IPS-18c (cell line): ENCODE measurements around the gene KDM4C.

ENCODE experiments used
- H3K4me3 ChIP-seq: 2 replicates; pipeline ENCODE4 v1.7.0; 2013; ENCODE audit warnings: low read depth, mild to moderate bottlenecking, low read length, moderate library complexity; ENCODE audit not compliant: insufficient read depth
- H3K9me3 ChIP-seq: one replicate; pipeline ENCODE4 v1.6.1; 2013; ENCODE audit warnings: mild to moderate bottlenecking, low read length, moderate library complexity; ENCODE audit not compliant: control insufficient read depth, insufficient read depth

KDM4C gene

GRCh38 chr9:6925836-6926235, 168.1 kb downstream of the KDM4C start:
- no peak overlapping the region for H3K4me3 ChIP-seq
- H3K9me3 ChIP-seq, result no peaks in the 10 kb centered on the region

GRCh38 chr9:6926436-6926835, 168.7 kb downstream of the KDM4C start:
- H3K9me3 ChIP-seq, result no peaks in the 10 kb centered on the region
- H3K4me3 ChIP-seq, result no peak overlapping the region

- Histone ChIP-seq H3K9me3 (no peaks in the 10 kb centered on the region), H3K4me3 (no peak overlapping the region)
These were observed 170.1 kb downstream of the KDM4C start for GRCh38 chr9:6927838-6928237.

GRCh38 chr9:6928863-6929262, 171.1 kb downstream of the KDM4C start:
- Histone ChIP-seq H3K9me3 (no peaks in the 10 kb centered on the region), H3K4me3 (no peak overlapping the region)

- Histone ChIP-seq H3K9me3 (no peaks in the 10 kb centered on the region), H3K4me3 (no peak overlapping the region)
These were observed 171.9 kb downstream of the KDM4C start for GRCh38 chr9:6929441-6930215.

- Histone ChIP-seq H3K9me3 (no peaks in the 10 kb centered on the region), H3K4me3 (no peak overlapping the region)
These were observed 173.1 kb downstream of the KDM4C start for GRCh38 chr9:6930827-6931226.

- Histone ChIP-seq H3K9me3 (no peaks in the 10 kb centered on the region), H3K4me3 (no peak overlapping the region)
These were observed 174.1 kb downstream of the KDM4C start for GRCh38 chr9:6931913-6932312.

- no peak overlapping the region for H3K4me3 ChIP-seq
- H3K9me3 ChIP-seq, result peaks cover 2% of the 10 kb centered on the region
These were observed 178.3 kb downstream of the KDM4C start for GRCh38 chr9:6936103-6936502.

GRCh38 chr9:6937209-6937608, 179.4 kb downstream of the KDM4C start:
- Histone ChIP-seq H3K9me3 (peaks cover 2% of the 10 kb centered on the region), H3K4me3 (no peak overlapping the region)

GRCh38 chr9:6938447-6938846, 180.7 kb downstream of the KDM4C start:
- peaks cover 2% of the 10 kb centered on the region for H3K9me3 ChIP-seq
- no peak overlapping the region for H3K4me3 ChIP-seq

- H3K4me3 ChIP-seq, result no peak overlapping the region
These were observed 181.1 kb downstream of the KDM4C start for GRCh38 chr9:6938873-6939272.

GRCh38 chr9:6941501-6941900, 183.7 kb downstream of the KDM4C start:
- Histone ChIP-seq H3K4me3 (no peak overlapping the region), H3K9me3 (peaks cover 2% of the 10 kb centered on the region)

More at GRCh38 chr9:6938873-6939272, 181.1 kb downstream of the KDM4C start:
- H3K9me3 ChIP-seq, result peaks cover 2% of the 10 kb centered on the region

- Histone ChIP-seq H3K9me3 (peaks cover 2% of the 10 kb centered on the region), H3K4me3 (no peak overlapping the region)
These were observed 184.6 kb downstream of the KDM4C start for GRCh38 chr9:6942406-6942805.

GRCh38 chr9:6943293-6943692, 185.5 kb downstream of the KDM4C start:
- Histone ChIP-seq H3K4me3 (no peak overlapping the region), H3K9me3 (peaks cover 2% of the 10 kb centered on the region)

GRCh38 chr9:6944093-6944551, 186.3 kb downstream of the KDM4C start:
- Histone ChIP-seq H3K4me3 (no peak overlapping the region), H3K9me3 (peaks cover 2% of the 10 kb centered on the region)

- Histone ChIP-seq H3K9me3 (no peaks in the 10 kb centered on the region), H3K4me3 (no peak overlapping the region)
These were observed 187.1 kb downstream of the KDM4C start for GRCh38 chr9:6944896-6945295.

GRCh38 chr9:6945816-6946215, 188.0 kb downstream of the KDM4C start:
- no peaks in the 10 kb centered on the region for H3K9me3 ChIP-seq
- H3K4me3 ChIP-seq, result no peak overlapping the region

GRCh38 chr9:6946583-6947166, 188.9 kb downstream of the KDM4C start:
- Histone ChIP-seq H3K4me3 (no peak overlapping the region), H3K9me3 (no peaks in the 10 kb centered on the region)
